Uterus (tissue), 4 donors: Measurements from ENCODE around the gene VAMP8. TPM values are rescaled to one million over a fixed set of nuclear protein-coding genes. Genes with fewer than 3 reads are reported as not detected.

Experiments used
- DNase-seq, 2 donors: peaks; one replicate each; pipeline ENCODE4 v3.0.0-alpha.2; 2019 to 2020
- H3K27ac ChIP-seq, 2 donors: fragments of 200-600 bp; sonication (generic); 1 replicate in 1 of 2; 2 replicates in 1 of 2; pipeline ENCODE4 v1.5.1; 2016 to 2018
- H3K27me3 ChIP-seq, 2 donors: fragments of 200-600 bp; sonication (generic); one replicate each; pipeline ENCODE4 v1.5.1; 2018 to 2019; ENCODE audit warnings: control low read depth in 1 of 2
- H3K36me3 ChIP-seq, 2 donors: fragments of 200-600 bp; sonication (generic); one replicate each; pipeline ENCODE4 v1.5.1; 2019; ENCODE audit warnings: control low read depth in 1 of 2
- H3K4me1 ChIP-seq, 2 donors: fragments of 200-600 bp; sonication (generic); one replicate each; pipeline ENCODE4 v1.5.1; 2018 to 2019; ENCODE audit warnings: control low read depth in 1 of 2
- H3K4me3 ChIP-seq, 2 donors: fragments of 200-600 bp; sonication (generic); 1 replicate in 1 of 2; 2 replicates in 1 of 2; pipeline ENCODE4 v1.5.1; 2018 to 2019; ENCODE audit warnings: mild to moderate bottlenecking in 1 of 2
- H3K9me3 ChIP-seq, 2 donors: fragments of 200-600 bp; sonication (generic); one replicate each; pipeline ENCODE4 v1.5.1; 2019; ENCODE audit warnings: control low read depth in 1 of 2
- POLR2A ChIP-seq, 2 donors: fragments of 450-650 bp; IDR thresholded peaks; one replicate each; pipeline ENCODE4 v1.6.1; 2016; ENCODE audit warnings: antibody characterized with exemption in 2 of 2, mild to moderate bottlenecking in 1 of 2, moderate library complexity in 1 of 2
- intact Hi-C: fragments of 100-400 bp; cut with DNase I; formaldehyde crosslinking; loops from one replicate; pipeline ENCODE4 v1.15.1; 2023; ENCODE audit warnings: low total_unique reads
- small RNA-seq: library from RNA; depleted of rRNA; stranded (forward); fragments of <200 nt; gene quantifications from one replicate; pipeline ENCODE3, GENCODE V24; 2016
- total RNA-seq, 4 donors: library from RNA; depleted of rRNA in 3 of 4; stranded (reverse); fragments of >200 nt in 3 of 4; gene quantifications; one replicate each; pipeline versions ENCODE4 v1.1.0 to v1.2.4, GENCODE V29; 2014 to 2023
- TF ChIP-seq, protein P1 (sequence below), 4 experiments: fragments of 200-600 bp in 2 of 4; fragments of 450-650 bp in 2 of 4; sonication (generic) in 2 of 4; IDR thresholded peaks; one replicate each; pipeline ENCODE4 v1.5.1; 2016 to 2019; ENCODE audit warnings: antibody characterized with exemption in 4 of 4, mild to moderate bottlenecking in 2 of 4, moderate library complexity in 1 of 4
- donor health status: DM: yes; HTN: yes; CAD: no.

The VAMP8 gene
- total RNA-seq, 4 donors from 2014 or later = 1.3 to 12.3 (median 5.2) TPM; not detected in 1

DNA sequence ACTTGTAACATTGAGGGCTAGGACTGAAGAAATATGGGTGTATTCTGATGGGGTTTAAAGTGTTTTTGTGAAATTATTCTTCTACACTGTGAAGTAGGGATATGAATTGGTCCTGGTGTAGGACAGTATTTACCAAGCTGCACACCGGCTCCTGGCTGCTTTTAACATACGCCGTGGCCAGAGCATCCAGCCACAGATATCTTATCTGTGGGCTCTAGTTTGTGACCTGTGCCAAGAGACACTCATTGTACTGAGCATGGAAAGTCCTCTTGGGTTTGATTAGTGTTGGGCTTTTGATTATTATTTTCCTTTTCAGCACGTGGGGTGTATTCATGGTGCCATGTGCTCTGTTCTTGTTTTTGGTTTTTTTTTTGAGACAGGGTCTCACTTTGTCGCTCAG lies 46.6 kb downstream of the VAMP8 start:
- H3K36me3 ChIP-seq = no peaks in the 10 kb centered on the region

DNA sequence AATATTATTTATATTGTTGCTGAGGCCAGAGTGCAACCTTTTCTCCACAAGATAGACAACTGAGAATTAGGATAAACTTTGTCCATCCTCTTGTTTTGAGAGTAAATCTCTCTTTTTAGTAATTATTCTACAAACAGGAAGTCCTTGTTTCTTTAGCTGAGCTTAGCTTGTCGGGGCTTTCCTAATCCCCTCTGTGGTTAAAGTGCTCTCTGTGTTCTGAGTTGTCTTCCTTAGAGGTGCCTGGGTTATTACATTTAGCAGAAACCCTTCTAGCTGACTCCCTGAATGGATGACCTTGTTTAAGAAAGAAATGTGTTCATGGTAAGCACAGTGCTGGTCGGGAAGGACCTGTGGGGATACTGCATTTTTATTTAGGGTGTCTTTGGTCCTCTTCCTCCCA lies 51.3 kb downstream of the VAMP8 start:
- TF ChIP-seq, protein P1, sequence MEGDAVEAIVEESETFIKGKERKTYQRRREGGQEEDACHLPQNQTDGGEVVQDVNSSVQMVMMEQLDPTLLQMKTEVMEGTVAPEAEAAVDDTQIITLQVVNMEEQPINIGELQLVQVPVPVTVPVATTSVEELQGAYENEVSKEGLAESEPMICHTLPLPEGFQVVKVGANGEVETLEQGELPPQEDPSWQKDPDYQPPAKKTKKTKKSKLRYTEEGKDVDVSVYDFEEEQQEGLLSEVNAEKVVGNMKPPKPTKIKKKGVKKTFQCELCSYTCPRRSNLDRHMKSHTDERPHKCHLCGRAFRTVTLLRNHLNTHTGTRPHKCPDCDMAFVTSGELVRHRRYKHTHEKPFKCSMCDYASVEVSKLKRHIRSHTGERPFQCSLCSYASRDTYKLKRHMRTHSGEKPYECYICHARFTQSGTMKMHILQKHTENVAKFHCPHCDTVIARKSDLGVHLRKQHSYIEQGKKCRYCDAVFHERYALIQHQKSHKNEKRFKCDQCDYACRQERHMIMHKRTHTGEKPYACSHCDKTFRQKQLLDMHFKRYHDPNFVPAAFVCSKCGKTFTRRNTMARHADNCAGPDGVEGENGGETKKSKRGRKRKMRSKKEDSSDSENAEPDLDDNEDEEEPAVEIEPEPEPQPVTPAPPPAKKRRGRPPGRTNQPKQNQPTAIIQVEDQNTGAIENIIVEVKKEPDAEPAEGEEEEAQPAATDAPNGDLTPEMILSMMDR (IDR thresholded peaks at IDR 0.05) = no peak
- TF ChIP-seq POLR2A (IDR thresholded peaks at IDR 0.05) = no peak
- Histone ChIP-seq H3K27ac (no peak overlapping the region), H3K36me3 (no peaks in the 10 kb centered on the region), H3K4me1 (no peaks in the 10 kb centered on the region), H3K27me3 (no peaks in the 10 kb centered on the region), H3K4me3 (no peak overlapping the region), H3K9me3 (no peaks in the 10 kb centered on the region)
- intact Hi-C loops = no loop called here
- DNase-seq = no peak

More for the DNA sequence above, 46.6 kb downstream of the VAMP8 start:
- intact Hi-C loops = no loop called here
- Histone ChIP-seq H3K4me3 (no peak overlapping the region), H3K4me1 (no peaks in the 10 kb centered on the region), H3K27ac (no peak overlapping the region), H3K9me3 (no peaks in the 10 kb centered on the region), H3K27me3 (no peaks in the 10 kb centered on the region)
- DNase-seq = no peak
- no peak for TF ChIP-seq POLR2A (IDR thresholded peaks at IDR 0.05)
- TF ChIP-seq, protein P1 (IDR thresholded peaks at IDR 0.05) = no peak

DNA sequence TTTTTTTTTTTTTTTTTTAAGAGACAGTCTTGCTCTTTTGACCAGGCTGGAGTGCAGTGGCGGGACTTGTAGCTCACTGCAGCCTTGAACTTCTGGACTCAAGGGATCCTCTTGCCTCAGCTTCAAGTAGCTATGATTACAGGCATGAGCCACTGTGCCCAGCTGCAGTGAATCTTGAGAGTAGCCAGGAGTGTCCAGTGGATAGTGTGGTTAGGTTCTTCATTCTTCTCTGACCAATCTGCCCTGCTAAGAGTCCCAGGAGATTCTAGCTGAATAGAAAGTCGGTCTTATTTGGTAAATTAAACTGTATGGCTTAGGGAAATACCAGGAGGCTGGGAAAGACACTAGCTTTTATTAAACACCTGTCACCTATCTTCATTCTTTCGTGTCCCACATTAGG lies 53.9 kb downstream of the VAMP8 start:
- no peaks in the 10 kb centered on the region for H3K36me3 ChIP-seq
- H3K27me3 ChIP-seq = no peaks in the 10 kb centered on the region
- TF ChIP-seq, protein P1 (IDR thresholded peaks at IDR 0.05) = no peak
- TF ChIP-seq POLR2A (IDR thresholded peaks at IDR 0.05) = no peak
- intact Hi-C loops = loop anchor here (10.0 kb wide), 1 partner anchor 183 kb away; no protein-coding TSS in a partner anchor
- H3K27ac ChIP-seq = no peak overlapping the region
- H3K4me1 ChIP-seq = no peaks in the 10 kb centered on the region
- H3K4me3 ChIP-seq = no peak overlapping the region
- no peak for DNase-seq
- no peaks in the 10 kb centered on the region for H3K9me3 ChIP-seq

Small RNAs within 50 kb of the gene (small RNA-seq; reads per million reads assigned to genes)
- not detected for gene RN7SL126P

Other genes with a start within 250 kb of the VAMP8 start
- 100 to 1,000 TPM in 1 of 4 donors, 10 to 100 TPM in 3; 62.0 to 106 (median 89.4) TPM for gene TGOLN2, start 249.6 kb upstream of the VAMP8 start, total RNA-seq
- 10 to 100 TPM; 28.0 to 34.1 (median 31.9) TPM for gene RETSAT, start 223.1 kb upstream of the VAMP8 start, total RNA-seq
- 10 to 100 TPM; 12.8 to 45.3 (median 21.0) TPM for gene ELMOD3, start 222.8 kb upstream of the VAMP8 start, total RNA-seq
- 100 to 1,000 TPM in 1 of 4 donors, 10 to 100 TPM in 3; 12.3 to 114 (median 65.2) TPM for gene CAPG, start 167.2 kb upstream of the VAMP8 start, total RNA-seq
- gene SH2D6, start 158.9 kb upstream of the VAMP8 start, total RNA-seq = not detected
- 100 to 1,000 TPM in 3 of 4 donors, 10 to 100 TPM in 1; 77.1 to 249 (median 108) TPM for gene MAT2A, start 38.4 kb upstream of the VAMP8 start, total RNA-seq
- 10 to 100 TPM; 14.1 to 54.1 (median 37.9) TPM for gene GGCX, start 16.1 kb upstream of the VAMP8 start, total RNA-seq
- 100 to 1,000 TPM in 2 of 4 donors, 10 to 100 TPM in 2; 25.6 to 197 (median 99.5) TPM for gene VAMP5, start 6.8 kb downstream of the VAMP8 start, total RNA-seq
- gene RNF181, start 18.2 kb downstream of the VAMP8 start, total RNA-seq = 100 to 1,000 TPM in 2 of 4 donors, 10 to 100 TPM in 2; 53.0 to 362 (median 175) TPM
- gene TMEM150A, start 25.1 kb downstream of the VAMP8 start, total RNA-seq = 10 to 100 TPM in 1 of 4 donors, 1 to 10 TPM in 2, not detected in 1; 2.6 to 24.1 (median 7.8) TPM
- 10 to 100 TPM; 19.0 to 44.8 (median 28.2) TPM for gene C2orf68, start 34.5 kb downstream of the VAMP8 start, total RNA-seq
- gene USP39, start 38.6 kb downstream of the VAMP8 start, total RNA-seq = 100 to 1,000 TPM in 2 of 4 donors, 10 to 100 TPM in 2; 38.6 to 215 (median 106) TPM
- 1 to 10 TPM in 1 of 4 donors, not detected in 3; 1.4 TPM for gene SFTPB, start 90.6 kb downstream of the VAMP8 start, total RNA-seq
- 1 to 10 TPM in 2 of 4 donors, under 1 TPM in 1, not detected in 1; 0.48 to 5.9 (median 4.8) TPM for gene GNLY, start 116.8 kb downstream of the VAMP8 start, total RNA-seq
- gene ATOH8, start 176.4 kb downstream of the VAMP8 start, total RNA-seq = 10 to 100 TPM; 13.2 to 83.0 (median 45.3) TPM